Suprapubic skin (tissue), 4 donors: ENCODE results near the gene NR1H3. TPM values are rescaled to one million over a fixed set of nuclear protein-coding genes. Genes with fewer than 3 reads are reported as not detected.

ENCODE experiments used
- DNase-seq, 2 donors: peaks; one replicate each; pipeline ENCODE4 v3.0.0-alpha.2; 2019; ENCODE audit warnings: low spot score in 2 of 2
- H3K27ac ChIP-seq: fragments of 200-600 bp; sonication (generic); one replicate; pipeline ENCODE4 v1.5.1; 2019
- H3K27me3 ChIP-seq: fragments of 200-600 bp; sonication (generic); one replicate; pipeline ENCODE4 v1.5.1; 2019
- H3K36me3 ChIP-seq: fragments of 200-600 bp; sonication (generic); one replicate; pipeline ENCODE4 v1.5.1; 2019
- H3K4me1 ChIP-seq: fragments of 200-600 bp; sonication (generic); one replicate; pipeline ENCODE4 v1.5.1; 2019
- H3K4me3 ChIP-seq: fragments of 200-600 bp; sonication (generic); one replicate; pipeline ENCODE4 v1.5.1; 2019; ENCODE audit warnings: mild to moderate bottlenecking
- H3K9me3 ChIP-seq: fragments of 200-600 bp; sonication (generic); one replicate; pipeline ENCODE4 v1.5.1; 2019
- CTCF ChIP-seq, 2 donors: fragments of 200-600 bp in 1 of 2; fragments of 450-650 bp in 1 of 2; sonication (generic) in 1 of 2; IDR thresholded peaks; one replicate each; pipeline ENCODE4 v1.5.1; 2016 to 2019; ENCODE audit warnings: antibody characterized with exemption in 2 of 2, mild to moderate bottlenecking in 1 of 2, moderate library complexity in 1 of 2
- EP300 ChIP-seq: sonication (generic); formaldehyde crosslinking; IDR thresholded peaks from one replicate; pipeline ENCODE4 v1.6.1; 2017; ENCODE audit warnings: antibody characterized with exemption
- POLR2A ChIP-seq, 2 donors: fragments of 450-650 bp; IDR thresholded peaks; one replicate each; pipeline ENCODE4 v1.6.1; 2017; ENCODE audit warnings: antibody characterized with exemption in 2 of 2, mild to moderate bottlenecking in 2 of 2, moderate library complexity in 2 of 2
- POLR2AphosphoS5 ChIP-seq, 3 donors: sonication (generic); formaldehyde crosslinking; IDR thresholded peaks; one replicate each; pipeline ENCODE4 v1.6.1; 2017; ENCODE audit warnings: antibody characterized with exemption in 3 of 3
- WGBS: methylation state at CpG from one replicate; pipeline ENCODE4 v1.1.5; 2018; 5-methylcytosine and 5-hydroxymethylcytosine counted together
- total RNA-seq, 4 donors: library from RNA; depleted of rRNA; stranded (reverse); fragments of >200 nt; gene quantifications; one replicate each; pipeline ENCODE4 v1.1.0, GENCODE V29; 2016

NR1H3 gene
- total RNA-seq, 4 donors from 2014 or later, result 17.5 to 27.0 (median 25.0) TPM

GRCh38 chr11:47251751-47252150 is 6.0 kb upstream of the NR1H3 start:
- Histone ChIP-seq H3K27me3 (no peaks in the 10 kb centered on the region), H3K27ac (no peak overlapping the region), H3K9me3 (no peaks in the 10 kb centered on the region), H3K4me3 (no peak overlapping the region), H3K36me3 (no peaks in the 10 kb centered on the region), H3K4me1 (peaks cover 51% of the 10 kb centered on the region)
- no peak for TF ChIP-seq EP300
- no peak for TF ChIP-seq POLR2AphosphoS5 (IDR thresholded peaks at IDR 0.05)
- no peak for TF ChIP-seq POLR2A (IDR thresholded peaks at IDR 0.05)
- TF ChIP-seq CTCF (IDR thresholded peaks at IDR 0.05), result no peak
- 76% methylated on average over 3 of the region's 3 CpGs for WGBS
- DNase-seq, result no peak

GRCh38 chr11:47253660-47254059 is 4.1 kb upstream of the NR1H3 start:
- Histone ChIP-seq H3K9me3 (no peaks in the 10 kb centered on the region), H3K27ac (peak overlapping the region; percentile 79), H3K36me3 (no peaks in the 10 kb centered on the region), H3K27me3 (no peaks in the 10 kb centered on the region), H3K4me3 (no peak overlapping the region), H3K4me1 (peaks cover 55% of the 10 kb centered on the region)
- TF ChIP-seq CTCF (IDR thresholded peaks at IDR 0.05) (no peak), POLR2AphosphoS5 (IDR thresholded peaks at IDR 0.05) (no peak), EP300 (no peak), POLR2A (IDR thresholded peaks at IDR 0.05) (no peak)
- WGBS, result 94% methylated on average over 2 of the region's 2 CpGs
- no peak for DNase-seq

- no peaks in the 10 kb centered on the region for H3K9me3 ChIP-seq
- H3K4me1 ChIP-seq, result peaks cover 60% of the 10 kb centered on the region
- H3K36me3 ChIP-seq, result no peaks in the 10 kb centered on the region
- peak in 1 of 2 donors; percentile 82 for DNase-seq
- no peaks in the 10 kb centered on the region for H3K27me3 ChIP-seq
- TF ChIP-seq POLR2AphosphoS5 (IDR thresholded peaks at IDR 0.05) (no peak), EP300 (no peak)
- H3K27ac ChIP-seq, result peak overlapping the region; percentile 79
- WGBS, result 46% methylated on average over 3 of the region's 3 CpGs
- H3K4me3 ChIP-seq, result no peak overlapping the region
Observed at GRCh38 chr11:47254386-47254785, 3.4 kb upstream of the NR1H3 start.

GRCh38 chr11:47256374-47256773 is 1.4 kb upstream of the NR1H3 start:
- Histone ChIP-seq H3K9me3 (no peaks in the 10 kb centered on the region), H3K4me1 (peaks cover 58% of the 10 kb centered on the region), H3K36me3 (no peaks in the 10 kb centered on the region), H3K27me3 (no peaks in the 10 kb centered on the region), H3K27ac (no peak overlapping the region), H3K4me3 (no peak overlapping the region)
- WGBS, result 91% methylated on average over 6 of the region's 6 CpGs
- no peak for DNase-seq
- TF ChIP-seq POLR2AphosphoS5 (IDR thresholded peaks at IDR 0.05) (no peak), CTCF (IDR thresholded peaks at IDR 0.05) (no peak), POLR2A (IDR thresholded peaks at IDR 0.05) (no peak), EP300 (no peak)

GRCh38 chr11:47257177-47257516 is 649 bp upstream of the NR1H3 start:
- WGBS, result 39% methylated on average over 2 of the region's 2 CpGs
- Histone ChIP-seq H3K36me3 (peaks cover 5% of the 10 kb centered on the region), H3K4me1 (peaks cover 58% of the 10 kb centered on the region), H3K27ac (peak overlapping the region; percentile 76), H3K9me3 (no peaks in the 10 kb centered on the region), H3K4me3 (peak overlapping the region; percentile 41), H3K27me3 (no peaks in the 10 kb centered on the region)
- TF ChIP-seq CTCF (IDR thresholded peaks at IDR 0.05), result no peak
- TF ChIP-seq POLR2AphosphoS5 (IDR thresholded peaks at IDR 0.05), result no peak
- TF ChIP-seq EP300, result no peak
- TF ChIP-seq POLR2A (IDR thresholded peaks at IDR 0.05), result no peak
- no peak for DNase-seq

GRCh38 chr11:47258317-47258902 is 614 bp downstream of the NR1H3 start:
- no peak for DNase-seq
- no peaks in the 10 kb centered on the region for H3K9me3 ChIP-seq
- no peak for TF ChIP-seq EP300
- no peak for TF ChIP-seq POLR2A (IDR thresholded peaks at IDR 0.05)
- no peak for TF ChIP-seq POLR2AphosphoS5 (IDR thresholded peaks at IDR 0.05)
- no peak for TF ChIP-seq CTCF (IDR thresholded peaks at IDR 0.05)
- 61% methylated on average over 11 of the region's 11 CpGs for WGBS
- peaks cover 58% of the 10 kb centered on the region for H3K4me1 ChIP-seq
- no peaks in the 10 kb centered on the region for H3K27me3 ChIP-seq
- peak overlapping the region; percentile 76 for H3K27ac ChIP-seq
- peak overlapping the region; percentile 41 for H3K4me3 ChIP-seq
- H3K36me3 ChIP-seq, result peaks cover 5% of the 10 kb centered on the region
